SH-SY5Y (cell line): ENCODE results near the gene PWWP2B.

Experiments
- GATA2 ChIP-seq: IDR thresholded peaks from 2 replicates; pipeline ENCODE4 v1.6.1; 2011; ENCODE audit warnings: mild to moderate bottlenecking, low read depth, low read length
- GATA3 ChIP-seq: IDR thresholded peaks from 2 replicates; pipeline ENCODE4 v1.6.1; 2011; ENCODE audit warnings: low read depth, mild to moderate bottlenecking, low read length, moderate library complexity

DNA sequence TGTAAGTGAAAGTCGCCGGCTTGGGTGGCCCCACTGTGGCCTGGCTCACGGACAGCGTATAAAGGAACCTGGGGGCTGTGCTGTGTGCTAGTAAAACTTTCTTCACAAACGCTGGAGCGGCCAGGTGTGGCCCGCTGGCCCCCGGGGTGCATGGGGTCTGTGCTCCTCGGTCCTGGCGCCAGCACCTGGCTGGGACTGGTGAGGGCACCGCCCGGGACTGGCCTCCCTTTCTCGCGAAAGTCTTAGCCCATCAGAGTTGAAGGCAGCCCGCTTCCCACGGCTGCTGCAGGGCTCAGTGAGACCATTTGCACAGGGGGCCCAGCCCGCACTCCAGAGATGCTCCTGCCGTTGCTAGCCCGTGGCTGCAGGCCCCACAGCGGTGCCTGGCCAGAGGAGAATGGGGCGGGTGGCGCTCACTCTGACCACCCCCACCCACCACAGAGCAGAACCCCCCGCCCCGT is 5.8 kb downstream of the PWWP2B start:
- TF ChIP-seq GATA2 (no peak), GATA3 (no peak)
